ENCODE results near the gene CLCN1. TPM values are rescaled to one million over a fixed set of nuclear protein-coding genes. Genes with fewer than 3 reads are reported as not detected.

The CLCN1 gene
- total and polyA plus RNA-seq, 10 donors: 0.06 to 0.54 (median 0.08) TPM; not detected in 3

GRCh38 chr7:143375298-143376034 lies 59.6 kb downstream of the CLCN1 start:
- peak in 1 of 3 donors; percentile 40 for TF ChIP-seq POLR2AphosphoS5 (IDR thresholded peaks at IDR 0.05)
- no peak for TF ChIP-seq CTCF (IDR thresholded peaks at IDR 0.05 in 8 of 11, conservative IDR thresholded peaks at IDR 0.05 in 3 of 11)
- Histone ChIP-seq H3K27ac (peak overlapping the region; percentile 24 to 90 (median 82)), H3K4me1 (peaks cover 16 to 87% (median 69%) of the 10 kb centered on the region in 6 donors), H3K4me3 (peak overlapping the region in 1 of 8 donors; percentile 31), H3K27me3 (replicated peaks in 1 of 7) (no peaks in the 10 kb centered on the region), H3K9me3 (no peaks in the 10 kb centered on the region), H3K36me3 (no peaks in the 10 kb centered on the region)
- intact Hi-C loops (cut with DNase I; ENCODE audit: low total_unique reads): no loop called here
- DNase-seq: peak; percentile 80
- 34 to 68% (median 41%) methylated on average over 6 to 7 of the region's 7 CpGs for whole genome bisulfite sequencing, 5 donors

GRCh38 chr7:143376396-143376795 lies 60.5 kb downstream of the CLCN1 start:
- no peak overlapping the region for H3K4me3 ChIP-seq
- H3K27me3 ChIP-seq (replicated peaks in 1 of 7): no peaks in the 10 kb centered on the region
- H3K36me3 ChIP-seq: no peaks in the 10 kb centered on the region
- peak; percentile 73 for DNase-seq
- H3K9me3 ChIP-seq: no peaks in the 10 kb centered on the region
- TF ChIP-seq POLR2A (IDR thresholded peaks at IDR 0.05) (no peak), POLR2AphosphoS5 (IDR thresholded peaks at IDR 0.05) (no peak), CTCF (IDR thresholded peaks at IDR 0.05 in 8 of 11, conservative IDR thresholded peaks at IDR 0.05 in 3 of 11) (no peak)
- peaks cover 16 to 87% (median 69%) of the 10 kb centered on the region in 6 donors for H3K4me1 ChIP-seq
- 62 to 78% (median 66%) methylated on average over 5 of the region's 5 CpGs for WGBS, 5 donors
- intact Hi-C loops (cut with DNase I; ENCODE audit: low total_unique reads): no loop called here
- peak overlapping the region in 7 of 8 donors; percentile 76 to 90 (median 83) for H3K27ac ChIP-seq

GRCh38 chr7:143379611-143380259 lies 63.8 kb downstream of the CLCN1 start:
- 25 to 31% (median 28%) methylated on average over 14 to 15 of the region's 15 CpGs for WGBS, 5 donors
- DNase-seq: no peak

More at GRCh38 chr7:143379611-143380259, 63.8 kb downstream of the CLCN1 start:
- TF ChIP-seq CTCF (IDR thresholded peaks at IDR 0.05 in 8 of 11, conservative IDR thresholded peaks at IDR 0.05 in 3 of 11) (no peak), POLR2AphosphoS5 (IDR thresholded peaks at IDR 0.05) (no peak), POLR2A (IDR thresholded peaks at IDR 0.05) (no peak)
- no peaks in the 10 kb centered on the region for H3K9me3 ChIP-seq
- H3K4me3 ChIP-seq: peak overlapping the region; percentile 72 to 98 (median 84)
- no peaks in the 10 kb centered on the region for H3K27me3 ChIP-seq (replicated peaks in 1 of 7)
- intact Hi-C loops (cut with DNase I; ENCODE audit: low total_unique reads): no loop called here
- H3K36me3 ChIP-seq: peaks cover 0 to 26% (median 0%) of the 10 kb centered on the region in 6 donors
- peak overlapping the region; percentile 96 to 100 (median 98) for H3K27ac ChIP-seq
- peaks cover 23 to 88% (median 77%) of the 10 kb centered on the region in 6 donors for H3K4me1 ChIP-seq
